GM18502 (cell line): Measurements from ENCODE around the gene TENT5A.
"Not testable (repeated sequence)": the region's sequence is repeated elsewhere in the genome, so short reads cannot be mapped to it uniquely, and the experiment has no call there.

Experiments used
- ATAC-seq: cut with Tn5 transposase; IDR thresholded peaks from one replicate; pipeline ENCODE4 v1.9.1; 2021; ENCODE audit warnings: mild to moderate bottlenecking; ENCODE audit not compliant: unreplicated experiment, poor library complexity

Gene TENT5A

GRCh38 chr6:81751388-81752083 lies 945 bp downstream of the TENT5A start:
- ATAC-seq, result no peak

- ATAC-seq, result no peak
Measured at GRCh38 chr6:81750681-81751387, 1.6 kb downstream of the TENT5A start.

- ATAC-seq, result no peak
Measured at GRCh38 chr6:81750200-81750599, 2.3 kb downstream of the TENT5A start.

GRCh38 chr6:81749707-81750106 lies 2.8 kb downstream of the TENT5A start:
- ATAC-seq, result no peak

- no peak for ATAC-seq
Measured at GRCh38 chr6:81748994-81749393, 3.5 kb downstream of the TENT5A start.

GRCh38 chr6:81747327-81747726 lies 5.2 kb downstream of the TENT5A start:
- no peak for ATAC-seq

- no peak for ATAC-seq
Measured at GRCh38 chr6:81744131-81744530, 8.3 kb downstream of the TENT5A start.

GRCh38 chr6:81743649-81744048 lies 8.8 kb downstream of the TENT5A start:
- no peak for ATAC-seq

- ATAC-seq, result no peak
Measured at GRCh38 chr6:81741689-81742088, 10.8 kb downstream of the TENT5A start.

GRCh38 chr6:81740591-81740990 lies 11.9 kb downstream of the TENT5A start:
- not testable (repeated sequence) for ATAC-seq

GRCh38 chr6:81739230-81740195 lies 13.0 kb downstream of the TENT5A start:
- ATAC-seq, result no peak

GRCh38 chr6:81736428-81736827 lies 16.1 kb downstream of the TENT5A start:
- no peak for ATAC-seq

- no peak for ATAC-seq
Measured at GRCh38 chr6:81735756-81736380, 16.6 kb downstream of the TENT5A start.

- ATAC-seq, result no peak
Measured at GRCh38 chr6:81734500-81735150, 17.9 kb downstream of the TENT5A start.

- ATAC-seq, result no peak
Measured at GRCh38 chr6:81734081-81734480, 18.4 kb downstream of the TENT5A start.

- no peak for ATAC-seq
Measured at GRCh38 chr6:81731814-81732213, 20.7 kb downstream of the TENT5A start.

- ATAC-seq, result no peak
Measured at GRCh38 chr6:81727876-81728517, 24.5 kb downstream of the TENT5A start.

GRCh38 chr6:81725127-81725526 lies 27.4 kb downstream of the TENT5A start:
- no peak for ATAC-seq

- ATAC-seq, result no peak
Measured at GRCh38 chr6:81722506-81723223, 29.8 kb downstream of the TENT5A start.
